IgD-negative memory B cell (primary cell): ENCODE results near the gene ADAMTS16. TPM values are rescaled to one million over a fixed set of nuclear protein-coding genes. Genes with fewer than 3 reads are reported as not detected.

Source experiments
- H3K27ac Mint-ChIP-seq, 3 donors: one replicate each; pipeline ENCODE4 v1.8.0; 2020 to 2022; ENCODE audit warnings: mild to moderate bottlenecking in 3 of 3, mixed read lengths in 3 of 3, moderate library complexity in 1 of 3
- H3K27me3 Mint-ChIP-seq: one replicate; pipeline ENCODE4 v1.8.0; 2021; ENCODE audit warnings: mixed read lengths
- H3K36me3 Mint-ChIP-seq: one replicate; pipeline ENCODE4 v1.8.0; 2020; ENCODE audit warnings: mild to moderate bottlenecking, mixed read lengths
- H3K4me1 Mint-ChIP-seq, 3 donors: one replicate each; pipeline ENCODE4 v1.8.0; 2020 to 2022; ENCODE audit warnings: mixed read lengths in 3 of 3, mild to moderate bottlenecking in 1 of 3
- H3K4me3 Mint-ChIP-seq, 4 donors: one replicate each; pipeline ENCODE4 v1.8.0; 2020 to 2022; ENCODE audit warnings: mild to moderate bottlenecking in 4 of 4, mixed read lengths in 4 of 4, moderate library complexity in 3 of 4
- H3K9me3 Mint-ChIP-seq, 3 donors: one replicate each; pipeline ENCODE4 v1.8.0; 2020 to 2021; ENCODE audit warnings: mixed read lengths in 3 of 3, mild to moderate bottlenecking in 1 of 3
- polyA plus RNA-seq: library from polyadenylated mRNA; unstranded; fragments of 300-500 nt; fragmentation: Illumina TruSeq; gene quantifications from one replicate; pipeline ENCODE4 v1.2.3, GENCODE V29; 2021

Gene ADAMTS16
- polyA plus RNA-seq, 1 donor from 2014 or later: not detected

DNA sequence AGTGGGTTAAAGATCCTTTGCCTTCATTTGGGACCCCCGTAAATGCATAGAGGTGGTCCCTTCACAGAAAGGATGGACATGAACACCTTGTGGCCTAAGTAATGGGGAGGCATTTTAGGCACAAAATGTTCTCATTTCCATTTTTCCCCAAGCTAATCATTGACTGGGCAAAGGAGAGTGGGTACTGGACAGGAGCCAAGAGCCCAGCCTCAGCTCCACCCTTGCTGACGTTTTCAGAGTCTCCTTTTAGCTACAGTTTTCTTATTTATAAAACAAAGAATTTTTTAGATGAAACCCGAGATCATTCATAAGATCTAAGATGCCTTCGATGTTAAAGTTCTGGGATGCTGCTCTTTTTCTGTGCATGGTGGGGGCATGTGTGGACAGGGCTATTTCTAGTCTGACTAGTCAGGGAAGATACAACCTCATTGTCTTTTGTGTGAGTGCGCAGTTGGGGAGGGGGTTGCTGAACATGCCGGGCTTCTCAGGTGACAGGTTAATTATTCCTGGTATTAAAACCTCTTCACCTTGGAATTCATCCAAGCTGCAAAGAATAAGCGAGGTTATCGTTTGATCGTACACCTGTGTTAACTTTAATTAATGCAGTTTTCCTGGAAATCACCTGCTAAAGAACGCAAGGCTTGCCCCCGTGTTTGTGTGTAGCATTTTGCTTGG lies 48.4 kb downstream of the ADAMTS16 start:
- Mint-ChIP-seq H3K27me3 (peaks cover 9% of the 10 kb centered on the region), H3K27ac (no peak overlapping the region), H3K36me3 (peaks cover 2% of the 10 kb centered on the region), H3K4me3 (no peak overlapping the region), H3K9me3 (peaks cover 0 to 6% (median 2%) of the 10 kb centered on the region in 3 donors), H3K4me1 (no peaks in the 10 kb centered on the region)

DNA sequence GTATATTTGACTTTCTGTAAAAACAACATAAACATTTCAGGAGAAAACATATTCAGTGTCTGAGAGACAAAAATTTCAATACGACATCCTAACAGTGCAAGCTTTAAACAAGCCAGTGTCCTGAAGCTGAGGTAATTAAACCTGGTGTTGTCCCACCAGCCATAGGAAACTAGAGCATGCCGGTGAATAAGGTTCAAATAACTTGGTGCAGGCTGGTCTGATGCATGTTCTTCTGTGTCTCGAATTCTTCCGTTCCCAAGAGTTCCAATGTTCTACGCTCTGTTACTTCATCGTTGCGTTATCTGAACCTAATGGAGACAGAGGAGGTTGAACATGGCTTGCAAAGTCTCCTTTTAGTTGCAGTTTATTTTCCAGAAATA lies 48.9 kb downstream of the ADAMTS16 start:
- peaks cover 2% of the 10 kb centered on the region for H3K36me3 Mint-ChIP-seq
- no peak overlapping the region for H3K27ac Mint-ChIP-seq
- H3K4me1 Mint-ChIP-seq: no peaks in the 10 kb centered on the region
- peaks cover 5% of the 10 kb centered on the region for H3K27me3 Mint-ChIP-seq
- H3K4me3 Mint-ChIP-seq: no peak overlapping the region
- peaks cover 0 to 6% (median 0%) of the 10 kb centered on the region in 3 donors for H3K9me3 Mint-ChIP-seq

DNA sequence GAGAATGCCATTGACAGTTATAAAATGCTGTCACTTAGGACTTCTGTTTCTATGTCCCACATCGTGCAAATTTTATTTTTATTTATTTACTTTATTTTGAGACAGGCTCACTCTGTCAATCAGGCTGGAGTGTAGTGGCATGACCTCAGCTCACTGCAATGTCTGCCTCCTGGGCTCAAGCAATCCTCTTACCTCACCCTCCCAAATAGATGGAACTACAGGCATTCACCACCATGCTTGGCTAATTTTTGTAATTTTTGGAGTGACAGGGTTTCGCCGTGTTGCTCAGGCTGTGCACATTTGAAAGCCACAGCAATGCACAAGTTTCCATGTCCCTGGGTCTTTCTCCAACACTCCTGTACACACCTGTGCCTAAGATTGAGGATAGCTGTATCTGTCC lies 51.8 kb downstream of the ADAMTS16 start:
- peaks cover 0 to 6% (median 1%) of the 10 kb centered on the region in 3 donors for H3K9me3 Mint-ChIP-seq
- no peaks in the 10 kb centered on the region for H3K4me1 Mint-ChIP-seq
- no peak overlapping the region for H3K4me3 Mint-ChIP-seq
- H3K36me3 Mint-ChIP-seq: peaks cover 2% of the 10 kb centered on the region
- H3K27me3 Mint-ChIP-seq: peaks cover 1% of the 10 kb centered on the region
- no peak overlapping the region for H3K27ac Mint-ChIP-seq

DNA sequence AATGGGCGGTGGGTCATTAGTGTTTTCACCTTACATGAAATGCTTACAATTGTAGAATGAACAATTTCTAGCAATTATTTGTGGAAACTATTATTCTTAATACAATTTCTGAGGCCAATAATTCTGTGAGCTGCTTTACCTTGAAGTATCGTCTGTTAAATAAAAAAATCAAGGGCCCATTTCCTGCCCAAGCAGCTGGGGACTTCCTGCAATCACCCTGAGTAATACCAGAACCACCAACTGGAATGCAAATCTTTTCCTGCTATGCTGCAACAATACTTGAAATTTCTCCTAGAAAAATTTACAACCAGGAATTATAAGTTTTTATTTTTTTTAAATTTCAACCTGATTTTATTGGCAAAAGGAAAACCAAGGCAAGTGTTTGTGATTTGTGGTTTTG lies 52.6 kb downstream of the ADAMTS16 start:
- Mint-ChIP-seq H3K27ac (no peak overlapping the region), H3K27me3 (peaks cover 1% of the 10 kb centered on the region), H3K9me3 (peaks cover 0 to 6% (median 2%) of the 10 kb centered on the region in 3 donors), H3K4me1 (no peaks in the 10 kb centered on the region), H3K4me3 (no peak overlapping the region), H3K36me3 (peaks cover 2% of the 10 kb centered on the region)

DNA sequence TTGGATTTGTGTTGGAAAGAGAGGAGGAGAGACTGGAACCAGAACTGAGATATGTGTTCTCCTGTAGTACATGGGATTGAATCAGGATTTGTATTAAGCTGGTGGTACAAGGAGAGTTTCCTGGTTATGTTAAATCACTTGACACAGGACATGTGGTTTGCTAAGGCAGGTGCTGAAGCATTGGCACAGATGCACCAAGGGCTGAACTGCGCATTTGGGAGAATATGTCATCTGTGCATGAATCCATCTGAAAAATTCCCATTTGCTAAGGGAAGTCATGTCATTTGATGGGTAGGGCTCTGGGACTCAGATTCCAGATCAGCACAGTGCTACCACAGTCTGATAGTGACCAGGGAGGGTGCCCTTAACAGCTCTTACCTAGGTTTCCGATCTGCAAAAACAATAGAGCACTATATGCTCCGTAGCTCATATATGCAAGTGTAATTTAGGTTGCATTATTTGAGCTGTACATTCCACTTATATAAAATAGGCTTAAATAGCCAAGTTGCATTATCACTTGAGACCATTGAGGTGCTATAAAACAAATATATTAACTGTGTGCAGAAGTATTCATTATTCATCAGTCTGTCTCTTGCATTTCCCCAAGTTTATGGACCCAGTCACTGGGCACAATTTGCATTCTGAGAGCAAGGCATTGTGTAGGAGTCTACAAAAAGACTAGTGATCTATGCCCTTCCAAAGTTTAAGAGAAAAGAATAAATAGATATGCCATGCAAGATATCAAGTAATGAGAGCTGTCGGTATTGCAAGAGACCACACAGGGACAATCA lies 55.2 kb downstream of the ADAMTS16 start:
- no peaks in the 10 kb centered on the region for H3K36me3 Mint-ChIP-seq
- H3K27me3 Mint-ChIP-seq: peaks cover 1% of the 10 kb centered on the region
- H3K9me3 Mint-ChIP-seq: peaks cover 0 to 6% (median 2%) of the 10 kb centered on the region in 3 donors
- H3K4me1 Mint-ChIP-seq: no peaks in the 10 kb centered on the region
- no peak overlapping the region for H3K4me3 Mint-ChIP-seq
- H3K27ac Mint-ChIP-seq: no peak overlapping the region

DNA sequence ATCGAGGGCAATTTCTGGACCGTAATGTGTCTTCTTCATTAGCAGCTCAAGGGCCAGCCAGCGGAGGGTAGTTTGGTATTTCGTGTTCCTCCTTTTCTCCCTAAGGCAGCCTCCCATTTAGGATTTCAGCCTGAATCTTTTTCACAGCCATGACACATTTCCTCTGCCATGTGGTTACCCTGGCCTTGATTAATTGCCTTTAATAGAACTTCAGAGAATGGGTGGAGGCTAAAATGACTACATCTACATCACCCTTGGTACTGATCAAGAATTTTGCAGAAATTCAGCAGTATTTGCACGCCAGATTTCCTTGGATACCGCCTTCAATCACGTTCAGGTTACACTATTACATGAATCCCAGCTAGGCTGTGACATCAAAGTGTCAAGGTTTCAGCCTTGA lies 58.0 kb downstream of the ADAMTS16 start:
- Mint-ChIP-seq H3K4me3 (no peak overlapping the region), H3K36me3 (no peaks in the 10 kb centered on the region), H3K27me3 (no peaks in the 10 kb centered on the region), H3K27ac (no peak overlapping the region), H3K9me3 (peaks cover 0 to 4% (median 0%) of the 10 kb centered on the region in 3 donors), H3K4me1 (peaks cover 0 to 1% (median 0%) of the 10 kb centered on the region in 3 donors)

DNA sequence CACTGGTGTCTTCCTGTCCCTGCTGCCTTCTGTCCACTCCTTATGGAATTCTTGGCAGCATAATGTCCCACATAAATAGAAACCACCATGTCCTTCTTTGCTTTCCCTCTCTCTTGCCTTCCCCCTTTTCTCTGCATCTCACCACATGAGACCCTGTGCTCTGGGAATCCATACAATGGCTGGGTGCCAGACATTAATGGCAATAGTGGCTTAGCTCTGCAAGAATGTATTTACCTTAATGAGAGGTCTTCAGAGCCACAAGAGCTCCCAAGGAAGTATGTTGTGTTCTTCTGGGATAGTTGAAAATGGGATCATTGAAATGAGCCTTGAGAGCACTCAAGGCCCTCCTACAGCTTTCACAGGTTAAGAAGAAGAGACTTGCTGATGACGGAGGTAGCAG lies 58.7 kb downstream of the ADAMTS16 start:
- Mint-ChIP-seq H3K4me3 (no peak overlapping the region), H3K27me3 (no peaks in the 10 kb centered on the region), H3K36me3 (no peaks in the 10 kb centered on the region), H3K9me3 (peaks cover 0 to 4% (median 0%) of the 10 kb centered on the region in 3 donors), H3K4me1 (peaks cover 0 to 1% (median 0%) of the 10 kb centered on the region in 3 donors), H3K27ac (no peak overlapping the region)

DNA sequence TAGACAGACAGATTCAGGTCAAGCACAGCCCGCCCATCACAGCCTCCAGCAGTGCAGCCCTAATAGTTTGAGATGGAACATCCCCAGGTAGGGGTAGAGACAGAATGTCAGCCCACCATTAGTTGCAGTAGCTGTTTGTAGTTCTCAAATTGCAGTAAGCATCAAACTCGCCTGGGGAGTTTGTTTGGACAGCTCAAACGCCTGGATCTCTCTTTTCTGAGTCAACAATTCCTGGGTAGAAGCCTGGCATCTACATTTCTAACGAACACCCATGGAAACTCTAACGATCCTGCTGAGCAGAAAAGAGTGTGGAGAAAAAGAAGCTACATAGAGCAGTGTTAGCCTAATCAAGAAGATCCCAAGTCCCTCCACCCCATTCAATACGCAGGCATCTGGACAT lies 59.4 kb downstream of the ADAMTS16 start:
- Mint-ChIP-seq H3K36me3 (no peaks in the 10 kb centered on the region), H3K9me3 (peaks cover 0 to 4% (median 0%) of the 10 kb centered on the region in 3 donors), H3K27ac (no peak overlapping the region), H3K27me3 (no peaks in the 10 kb centered on the region), H3K4me3 (no peak overlapping the region), H3K4me1 (peaks cover 0 to 1% (median 0%) of the 10 kb centered on the region in 3 donors)

DNA sequence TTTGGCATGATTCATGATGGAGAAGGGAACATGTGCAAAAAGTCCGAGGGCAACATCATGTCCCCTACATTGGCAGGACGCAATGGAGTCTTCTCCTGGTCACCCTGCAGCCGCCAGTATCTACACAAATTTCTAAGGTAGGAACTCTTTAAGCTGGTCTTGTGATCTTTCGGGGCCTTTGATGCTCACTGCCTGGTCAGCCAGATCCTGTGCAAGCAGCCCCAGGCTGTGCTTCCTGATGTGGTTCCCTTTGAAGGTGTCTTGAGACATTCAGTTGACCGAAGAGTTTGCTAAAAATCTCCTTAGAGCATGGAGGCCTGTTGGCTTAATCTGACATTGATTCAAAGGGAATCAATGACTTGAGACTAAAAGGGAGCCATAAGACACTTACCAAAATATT lies 60.0 kb downstream of the ADAMTS16 start:
- H3K27me3 Mint-ChIP-seq: no peaks in the 10 kb centered on the region
- no peaks in the 10 kb centered on the region for H3K36me3 Mint-ChIP-seq
- peaks cover 0 to 4% (median 0%) of the 10 kb centered on the region in 3 donors for H3K9me3 Mint-ChIP-seq
- no peak overlapping the region for H3K27ac Mint-ChIP-seq
- no peak overlapping the region for H3K4me3 Mint-ChIP-seq
- peaks cover 0 to 1% (median 0%) of the 10 kb centered on the region in 3 donors for H3K4me1 Mint-ChIP-seq

DNA sequence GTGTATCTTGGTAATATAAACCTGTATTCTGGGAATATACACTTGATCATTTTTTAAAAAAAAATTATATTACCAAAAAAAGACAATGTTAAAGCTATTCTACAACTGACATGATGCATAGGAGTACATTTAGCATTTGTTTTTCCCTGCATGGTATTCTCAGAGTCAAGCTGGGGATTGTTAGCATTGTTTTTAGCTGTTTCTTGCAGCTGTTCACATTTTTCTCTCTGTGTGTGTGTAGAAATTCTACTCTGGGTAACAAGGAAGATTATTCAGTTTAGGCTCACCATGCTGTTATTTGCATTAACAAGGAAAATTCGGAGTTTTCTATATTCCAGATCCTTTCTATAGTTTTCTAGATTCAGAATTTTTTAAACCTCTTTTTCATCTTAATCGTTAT lies 62.2 kb downstream of the ADAMTS16 start:
- peaks cover 0 to 7% (median 2%) of the 10 kb centered on the region in 3 donors for H3K9me3 Mint-ChIP-seq

DNA sequence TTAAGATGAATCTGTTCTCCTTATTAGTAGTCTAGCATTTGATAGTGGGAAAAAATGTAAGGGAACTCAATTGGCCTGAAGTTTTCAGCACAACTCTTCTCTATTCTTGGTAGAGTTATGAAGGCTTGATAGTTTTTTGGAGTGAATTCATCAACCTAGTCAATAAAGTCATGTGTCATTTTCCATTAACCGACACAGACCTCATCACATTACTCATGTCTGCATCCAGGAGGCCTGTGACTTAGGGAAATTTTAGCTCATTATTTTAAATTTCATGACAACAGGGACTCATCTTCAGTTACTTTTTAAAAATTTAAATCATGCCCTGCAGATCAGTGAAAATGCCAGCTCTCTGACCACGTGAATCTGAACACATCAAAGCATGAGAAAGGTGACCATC lies 63.3 kb downstream of the ADAMTS16 start:
- H3K36me3 Mint-ChIP-seq: no peaks in the 10 kb centered on the region
- no peak overlapping the region for H3K4me3 Mint-ChIP-seq

More for the DNA sequence above, 62.2 kb downstream of the ADAMTS16 start:
- Mint-ChIP-seq H3K36me3 (no peaks in the 10 kb centered on the region), H3K4me1 (peaks cover 0 to 1% (median 0%) of the 10 kb centered on the region in 3 donors), H3K27ac (no peak overlapping the region), H3K27me3 (no peaks in the 10 kb centered on the region), H3K4me3 (no peak overlapping the region)

DNA sequence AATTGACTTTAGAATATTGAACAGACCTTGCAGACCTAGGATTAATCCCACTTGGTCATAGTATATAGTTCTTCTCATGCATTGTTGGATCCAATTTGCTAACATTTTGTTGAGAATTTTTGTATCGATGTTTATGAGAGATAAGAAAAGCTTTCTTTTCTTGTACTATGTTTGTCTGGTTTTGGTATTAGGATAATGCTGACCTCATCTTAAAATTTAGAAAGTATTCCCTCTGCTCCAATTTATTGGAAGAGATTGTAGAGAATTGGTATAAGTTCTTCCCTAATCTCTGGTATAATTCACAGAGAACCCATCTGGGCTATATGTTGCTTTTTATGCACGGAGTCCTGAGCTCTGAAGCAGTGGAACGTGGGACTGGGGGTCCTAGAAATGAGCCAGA lies 67.7 kb downstream of the ADAMTS16 start:
- Mint-ChIP-seq H3K27ac (no peak overlapping the region), H3K9me3 (peaks cover 0 to 7% (median 2%) of the 10 kb centered on the region in 3 donors), H3K36me3 (no peaks in the 10 kb centered on the region), H3K4me3 (no peak overlapping the region), H3K27me3 (no peaks in the 10 kb centered on the region), H3K4me1 (no peaks in the 10 kb centered on the region)

More for the DNA sequence above, 63.3 kb downstream of the ADAMTS16 start:
- H3K9me3 Mint-ChIP-seq: peaks cover 0 to 7% (median 2%) of the 10 kb centered on the region in 3 donors
- H3K27me3 Mint-ChIP-seq: no peaks in the 10 kb centered on the region
- H3K4me1 Mint-ChIP-seq: peaks cover 0 to 1% (median 0%) of the 10 kb centered on the region in 3 donors
- H3K27ac Mint-ChIP-seq: no peak overlapping the region

DNA sequence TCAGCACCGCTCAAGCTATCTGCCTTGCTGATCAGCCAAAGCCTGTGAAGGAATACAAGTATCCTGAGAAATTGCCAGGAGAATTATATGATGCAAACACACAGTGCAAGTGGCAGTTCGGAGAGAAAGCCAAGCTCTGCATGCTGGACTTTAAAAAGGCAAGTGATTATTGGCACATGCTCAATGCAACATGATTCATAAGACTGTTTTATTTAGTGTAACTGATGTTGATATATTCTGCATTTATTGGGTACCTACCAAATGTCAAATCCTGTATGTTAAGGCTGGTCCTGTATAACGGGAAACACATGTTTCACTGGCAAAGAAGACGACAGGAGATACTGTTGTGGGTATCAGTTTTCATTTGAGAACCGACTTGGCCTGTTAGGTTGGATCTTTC lies 69.0 kb downstream of the ADAMTS16 start:
- H3K27me3 Mint-ChIP-seq: no peaks in the 10 kb centered on the region
- peaks cover 0 to 7% (median 2%) of the 10 kb centered on the region in 3 donors for H3K9me3 Mint-ChIP-seq
- H3K27ac Mint-ChIP-seq: no peak overlapping the region
- H3K36me3 Mint-ChIP-seq: no peaks in the 10 kb centered on the region
- H3K4me3 Mint-ChIP-seq: no peak overlapping the region
- no peaks in the 10 kb centered on the region for H3K4me1 Mint-ChIP-seq

DNA sequence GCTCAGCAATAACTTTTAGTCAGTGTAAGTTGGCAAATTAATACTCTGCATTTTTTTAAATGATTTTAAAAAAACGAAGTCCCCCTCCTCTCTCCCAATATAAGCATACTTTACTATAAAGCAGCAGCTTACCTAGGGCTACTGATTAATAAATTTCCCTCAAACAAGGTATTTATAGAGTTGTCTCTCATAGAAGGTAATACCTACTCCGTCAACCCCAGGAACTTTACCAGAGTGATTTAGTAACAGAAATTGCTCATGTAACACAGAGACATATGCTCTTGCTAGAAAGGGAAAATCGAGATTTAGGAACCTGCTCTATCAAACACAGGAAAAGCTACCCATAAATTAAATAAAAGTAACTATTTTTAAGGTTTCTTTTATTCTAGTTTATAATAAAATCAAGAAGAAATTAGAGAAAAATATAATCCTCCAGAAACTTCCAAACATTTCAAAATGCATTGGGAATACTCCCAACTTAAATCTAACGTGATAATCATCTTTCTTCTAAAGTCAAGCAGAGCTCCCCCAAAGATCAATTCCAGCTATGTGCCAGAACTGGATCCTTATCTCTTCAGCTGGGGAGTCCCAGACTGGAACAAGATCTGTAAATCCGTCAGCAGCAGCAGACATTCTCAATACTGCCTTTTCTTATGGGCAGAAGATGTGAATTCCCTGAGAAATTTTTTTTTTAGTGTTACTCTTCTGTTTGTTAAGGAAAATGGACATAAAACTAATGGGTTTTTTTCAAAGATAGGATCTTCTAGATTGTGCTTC lies 69.6 kb downstream of the ADAMTS16 start:
- Mint-ChIP-seq H3K4me1 (no peaks in the 10 kb centered on the region), H3K4me3 (no peak overlapping the region), H3K36me3 (no peaks in the 10 kb centered on the region), H3K27ac (no peak overlapping the region), H3K9me3 (peaks cover 0 to 7% (median 2%) of the 10 kb centered on the region in 3 donors), H3K27me3 (no peaks in the 10 kb centered on the region)

DNA sequence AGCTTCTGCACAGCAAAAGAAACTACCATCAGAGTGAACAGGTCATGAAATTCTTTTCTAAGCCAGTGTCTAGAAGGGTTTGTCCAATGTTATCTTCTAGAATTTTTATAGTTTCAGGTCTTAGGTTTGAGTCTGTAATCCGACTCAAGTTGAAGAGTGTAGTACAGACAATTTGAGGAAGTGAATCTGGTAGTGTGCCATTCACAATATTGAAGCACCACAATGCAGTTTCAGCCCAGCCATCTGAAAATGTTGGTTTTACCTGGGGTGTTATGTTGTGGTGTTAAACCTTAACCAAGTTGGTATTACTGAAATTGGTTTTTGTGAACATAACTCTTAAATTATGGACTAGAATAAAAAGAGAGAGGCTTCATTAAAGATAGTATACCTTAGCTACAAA lies 77.2 kb downstream of the ADAMTS16 start:
- Mint-ChIP-seq H3K36me3 (peaks cover 1% of the 10 kb centered on the region), H3K4me1 (no peaks in the 10 kb centered on the region), H3K9me3 (peaks cover 0 to 3% (median 1%) of the 10 kb centered on the region in 3 donors), H3K4me3 (no peak overlapping the region), H3K27me3 (no peaks in the 10 kb centered on the region), H3K27ac (no peak overlapping the region)
